GM12878 (cell line): ENCODE measurements around the gene SMAD2. TPM values are rescaled to one million over a fixed set of nuclear protein-coding genes. Genes with fewer than 3 reads are reported as not detected.

Source experiments
- polyA plus RNA-seq, 11 experiments: library from polyadenylated mRNA; depleted of rRNA in 4 of 11; unstranded in 6 of 11; stranded (reverse) in 5 of 11; fragments of >200 nt; fragmentation: Nextera tagmentation in 4 of 11; fragmentation: Illumina TruSeq in 1 of 11; extraction: Ambion mirVana in 4 of 11; extraction: Trizol in 1 of 11; gene quantifications; 1 replicate in 1 of 11; 2 replicates in 10 of 11; pipeline versions ENCODE4 v1.2.1 to v1.2.3, GENCODE V29; 2011 to 2016; ENCODE audit warnings: inconsistent platforms in 2 of 11, missing spikeins in 2 of 11, low read depth in 1 of 11
- small RNA-seq: library from RNA; depleted of rRNA; stranded (forward); fragments of <200 nt; gene quantifications from one replicate; pipeline ENCODE3, GENCODE V24; 2014
- total RNA-seq, 4 experiments: library from RNA; depleted of rRNA in 3 of 4; stranded (reverse); fragments of >200 nt in 3 of 4; fragmentation: Illumina TruSeq in 1 of 4; extraction: Trizol in 1 of 4; gene quantifications; 2 replicates each; pipeline versions ENCODE4 v1.2.1 to v1.2.3, GENCODE V29; 2013 to 2021

Gene SMAD2
- total and polyA plus RNA-seq, 10 of the 15 experiments (the other 5 are each of a cell fraction or from before 2014, with no cell fraction given) = 28.8 to 111 (median 65.8) TPM

Small RNA genes lying within 50 kb of the gene (small RNA-seq; reads per million reads assigned to genes)
- gene AC120349.2 (not detected), gene MTCO2P2 (not detected)
